ENCODE results near the gene FRS2. TPM values are rescaled to one million over a fixed set of nuclear protein-coding genes. Genes with fewer than 3 reads are reported as not detected.

FRS2 gene
- total and polyA plus RNA-seq, 8 donors = 2.0 to 71.0 (median 12.1) TPM

DNA sequence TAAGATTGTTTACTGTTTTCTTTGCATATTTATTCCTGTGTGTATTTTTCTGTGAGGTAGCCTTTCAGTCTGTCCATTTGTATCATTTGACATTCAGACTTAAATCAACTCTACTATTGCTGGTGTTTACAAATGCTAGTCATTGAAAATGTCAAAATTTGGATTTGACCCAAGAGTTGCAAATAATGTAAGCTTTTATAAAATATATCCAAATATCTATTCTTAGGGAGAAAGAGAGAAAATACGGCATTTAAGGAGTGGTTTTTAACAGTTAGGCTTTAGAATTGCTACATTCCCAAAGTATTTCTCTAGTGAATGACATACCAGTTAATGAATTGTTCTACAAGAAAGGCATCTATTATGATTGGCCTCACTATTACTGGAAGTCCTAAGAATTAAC lies 37.9 kb downstream of the FRS2 start:
- no peaks in the 10 kb centered on the region for H3K27me3 ChIP-seq
- DNase-seq = no peak
- H3K4me1 ChIP-seq = peaks cover 3 to 82% (median 50%) of the 10 kb centered on the region in 4 donors
- no peaks in the 10 kb centered on the region for H3K9me3 ChIP-seq
- TF ChIP-seq POLR2AphosphoS5 (IDR thresholded peaks at IDR 0.05) (no peak), EP300 (IDR thresholded peaks at IDR 0.05) (no peak), POLR2A (IDR thresholded peaks at IDR 0.05) (no peak), CTCF (IDR thresholded peaks at IDR 0.05) (no peak)
- H3K4me3 ChIP-seq = no peak overlapping the region
- intact Hi-C loops (cut with DNase I; ENCODE audit: low total_unique reads) = no loop called here
- H3K27ac ChIP-seq = no peak overlapping the region
- WGBS, 5 donors = 76 to 91% (median 86%) methylated on average over 1 of the region's 1 CpG
- H3K36me3 ChIP-seq = no peaks in the 10 kb centered on the region

GRCh38 chr12:69508621-69509020 lies 38.4 kb downstream of the FRS2 start:
- Histone ChIP-seq H3K4me3 (no peak overlapping the region), H3K27me3 (no peaks in the 10 kb centered on the region), H3K36me3 (no peaks in the 10 kb centered on the region), H3K27ac (no peak overlapping the region), H3K9me3 (no peaks in the 10 kb centered on the region), H3K4me1 (peaks cover 3 to 88% (median 49%) of the 10 kb centered on the region in 4 donors)
- TF ChIP-seq CTCF (IDR thresholded peaks at IDR 0.05) (no peak), POLR2A (IDR thresholded peaks at IDR 0.05) (no peak), EP300 (IDR thresholded peaks at IDR 0.05) (no peak)
- intact Hi-C loops (cut with DNase I; ENCODE audit: low total_unique reads) = no loop called here
- 78 to 91% (median 84%) methylated on average over 1 of the region's 1 CpG for WGBS, 5 donors
- no peak for DNase-seq

DNA sequence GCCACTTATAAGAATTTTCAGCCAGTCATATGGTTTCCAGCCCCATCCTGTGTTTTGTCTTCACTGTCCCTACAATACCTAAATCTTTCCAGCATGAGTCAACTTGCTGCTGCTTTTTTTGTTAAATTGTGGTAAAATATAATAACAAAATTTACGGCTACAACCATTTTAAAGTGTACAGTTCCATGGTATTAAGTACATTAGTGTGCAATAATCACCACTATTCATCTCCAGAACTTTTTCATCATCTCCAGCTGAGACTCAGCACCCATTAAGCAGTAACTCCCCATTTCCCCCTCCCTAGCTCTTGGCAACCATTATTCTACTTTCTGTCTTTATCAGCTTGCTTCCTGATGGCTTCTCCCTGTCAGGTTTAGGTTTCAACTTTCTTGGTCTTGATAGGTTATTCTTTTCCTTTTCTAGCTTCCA lies 39.1 kb downstream of the FRS2 start:
- Histone ChIP-seq H3K4me1 (peaks cover 3 to 95% (median 49%) of the 10 kb centered on the region in 4 donors), H3K4me3 (no peak overlapping the region), H3K27ac (no peak overlapping the region), H3K36me3 (no peaks in the 10 kb centered on the region), H3K9me3 (no peaks in the 10 kb centered on the region), H3K27me3 (no peaks in the 10 kb centered on the region)
- no peak for DNase-seq
- intact Hi-C loops (cut with DNase I; ENCODE audit: low total_unique reads) = no loop called here
- TF ChIP-seq CTCF (IDR thresholded peaks at IDR 0.05) (no peak), POLR2A (IDR thresholded peaks at IDR 0.05) (no peak), POLR2AphosphoS5 (IDR thresholded peaks at IDR 0.05) (no peak), EP300 (IDR thresholded peaks at IDR 0.05) (no peak)
- WGBS, 5 donors = 85 to 97% (median 95%) methylated on average over 1 of the region's 1 CpG

DNA sequence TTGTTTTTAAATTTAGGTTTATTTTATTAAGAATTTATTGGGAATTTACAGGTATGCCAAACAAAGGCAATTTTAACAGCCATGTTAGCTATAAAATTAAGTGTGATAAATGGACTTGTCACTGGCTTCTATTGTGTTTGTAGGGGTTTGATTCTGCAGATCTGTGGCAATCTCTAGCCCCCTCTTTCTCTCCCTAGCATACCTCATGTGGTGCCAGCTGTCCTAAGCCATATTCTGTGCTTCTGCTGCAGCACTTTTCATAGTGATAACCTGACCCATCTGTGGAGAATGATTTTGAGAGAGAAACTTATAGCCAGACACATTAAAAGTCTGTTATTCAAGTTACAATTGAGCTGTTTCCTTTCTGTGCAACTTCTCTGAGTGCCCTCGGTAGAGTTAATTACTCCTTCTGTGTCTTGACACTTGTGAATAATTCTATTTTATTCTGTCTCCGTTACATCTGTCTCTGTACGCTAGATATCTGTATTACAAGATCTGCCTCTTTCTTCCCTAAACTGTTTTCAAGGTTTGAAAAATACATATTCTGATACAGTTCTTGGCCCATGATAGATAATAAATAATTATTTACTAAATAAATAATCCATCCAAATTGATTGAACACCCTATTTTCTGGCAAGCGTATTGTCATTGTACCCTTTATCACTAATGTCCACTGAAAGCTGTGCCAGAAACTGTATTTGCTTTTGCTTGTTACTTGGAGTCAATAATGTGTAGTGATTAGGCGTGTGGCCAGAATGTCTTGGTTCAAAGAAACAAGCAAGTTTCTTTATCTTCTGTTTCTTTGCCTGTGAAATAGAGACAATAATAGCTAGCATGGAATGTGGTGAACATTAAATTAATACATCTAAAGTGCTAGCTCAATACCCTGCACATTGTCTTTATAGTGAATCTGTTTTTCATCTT lies 40.0 kb downstream of the FRS2 start:
- peak; percentile 50 to 74 for DNase-seq
- no peak overlapping the region for H3K27ac ChIP-seq
- H3K4me3 ChIP-seq = no peak overlapping the region
- no peaks in the 10 kb centered on the region for H3K27me3 ChIP-seq
- intact Hi-C loops (cut with DNase I; ENCODE audit: low total_unique reads) = no loop called here
- TF ChIP-seq POLR2AphosphoS5 (IDR thresholded peaks at IDR 0.05) (peak in 1 of 3 donors; percentile 24), POLR2A (IDR thresholded peaks at IDR 0.05) (no peak)
- H3K9me3 ChIP-seq = no peaks in the 10 kb centered on the region
- H3K4me1 ChIP-seq = peaks cover 11 to 96% (median 52%) of the 10 kb centered on the region in 4 donors
- H3K36me3 ChIP-seq = no peaks in the 10 kb centered on the region
- 19 to 46% (median 30%) methylated on average over 5 of the region's 5 CpGs for WGBS, 5 donors

DNA sequence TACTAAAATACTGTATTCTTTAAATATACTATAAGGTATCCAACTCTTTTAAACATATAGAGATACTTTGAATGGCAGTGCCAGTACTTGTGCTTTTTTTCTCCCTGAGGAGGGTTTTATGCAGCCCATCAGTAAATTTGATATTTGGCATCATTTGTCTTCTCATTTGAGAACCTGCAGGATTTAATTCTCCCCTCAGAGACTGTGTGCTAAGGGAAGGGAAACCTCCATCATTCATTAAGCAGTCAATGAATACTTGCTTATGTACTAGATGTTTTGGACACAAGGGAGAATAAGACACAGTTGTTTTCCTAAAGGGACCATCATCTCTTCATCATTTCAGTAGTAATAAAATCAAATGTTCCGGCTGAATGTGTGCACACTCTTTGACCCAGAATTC lies 40.8 kb downstream of the FRS2 start:
- TF ChIP-seq POLR2A (IDR thresholded peaks at IDR 0.05) (no peak), POLR2AphosphoS5 (IDR thresholded peaks at IDR 0.05) (no peak), EP300 (IDR thresholded peaks at IDR 0.05) (no peak), CTCF (IDR thresholded peaks at IDR 0.05) (no peak)
- no peak overlapping the region for H3K4me3 ChIP-seq
- no peak for DNase-seq
- peaks cover 19 to 97% (median 54%) of the 10 kb centered on the region in 4 donors for H3K4me1 ChIP-seq
- 38 to 70% (median 60%) methylated on average over 1 of the region's 1 CpG for WGBS, 5 donors
- H3K27ac ChIP-seq = no peak overlapping the region
- no peaks in the 10 kb centered on the region for H3K36me3 ChIP-seq
- H3K9me3 ChIP-seq = no peaks in the 10 kb centered on the region
- no peaks in the 10 kb centered on the region for H3K27me3 ChIP-seq
- intact Hi-C loops (cut with DNase I; ENCODE audit: low total_unique reads) = no loop called here
